ENCODE data around the gene ZNF451. TPM values are rescaled to one million over a fixed set of nuclear protein-coding genes. Genes with fewer than 3 reads are reported as not detected.

Gene ZNF451
- total RNA-seq, 1 experiment from 2014 or later, result 62.3 TPM

GRCh38 chr6:57138026-57138425 is 48.0 kb downstream of the ZNF451 start:
- no peaks in the 10 kb centered on the region; the same call in 1 of the 2 replicates for H3K36me3 ChIP-seq (ENCODE audit: control insufficient read depth, insufficient read depth, low read length)
- no peaks in the 10 kb centered on the region for H3K4me1 Mint-ChIP-seq (ENCODE audit: low read depth, unreplicated experiment)
- POLR2A ChIA-PET, result no interaction called here
- H3K9me3 Mint-ChIP-seq (ENCODE audit: unreplicated experiment), result no peaks in the 10 kb centered on the region
- no peak overlapping the region for H3K4me3 Mint-ChIP-seq (ENCODE audit: unreplicated experiment)
- H3K4me3 ChIP-seq (ENCODE audit: low read depth, low read length), result no peak overlapping the region
- no peaks in the 10 kb centered on the region for H3K4me1 ChIP-seq
- no peak for DNase-seq
- 0 out of 2 replicates have a peak, but pooled peaks cover 4% of the 10 kb centered on the region for H3K9me3 ChIP-seq
- H3K27me3 Mint-ChIP-seq (ENCODE audit: insufficient read depth, unreplicated experiment), result no peaks in the 10 kb centered on the region
- no peak for TF ChIP-seq CTCF (IDR thresholded peaks at IDR 0.05; ENCODE audit: insufficient read depth in 1 of 2, low read depth in 1 of 2, low read length in 1 of 2, severe bottlenecking in 1 of 2, unreplicated experiment in 1 of 2)
- intact Hi-C loops (cut with micrococcal nuclease; ENCODE audit: unreplicated experiment), result no loop called here
- H3K27me3 ChIP-seq (replicated peaks; ENCODE audit: control insufficient read depth, insufficient read depth, low read length), result no peaks in the 10 kb centered on the region
- BruUV-seq (replicated peaks), result no TSS peak
- peaks cover 43% of the 10 kb centered on the region for H3K36me3 Mint-ChIP-seq (ENCODE audit: insufficient read depth, unreplicated experiment)
- H3K27ac Mint-ChIP-seq (ENCODE audit: unreplicated experiment), result no peak overlapping the region
- CTCF ChIA-PET, result no interaction called here

GRCh38 chr6:57141451-57142177 is 51.6 kb downstream of the ZNF451 start:
- no peaks in the 10 kb centered on the region; the same call in 1 of the 2 replicates for H3K36me3 ChIP-seq (ENCODE audit: control insufficient read depth, insufficient read depth, low read length)
- BruUV-seq (replicated peaks), result no TSS peak
- DNase-seq, result no peak
- POLR2A ChIA-PET, result no interaction called here
- no peak overlapping the region for H3K4me3 Mint-ChIP-seq (ENCODE audit: unreplicated experiment)
- H3K4me1 ChIP-seq, result no peaks in the 10 kb centered on the region
- H3K36me3 Mint-ChIP-seq (ENCODE audit: insufficient read depth, unreplicated experiment), result peaks cover 19% of the 10 kb centered on the region
- no peak for TF ChIP-seq CTCF (IDR thresholded peaks at IDR 0.05; ENCODE audit: insufficient read depth in 1 of 2, low read depth in 1 of 2, low read length in 1 of 2, severe bottlenecking in 1 of 2, unreplicated experiment in 1 of 2)
- intact Hi-C loops (cut with micrococcal nuclease; ENCODE audit: unreplicated experiment), result loop anchor here (2.0 kb wide), 1 partner anchor 31 kb away; the partner anchor contains the start of gene BAG2
- H3K4me1 Mint-ChIP-seq (ENCODE audit: low read depth, unreplicated experiment), result peaks cover 6% of the 10 kb centered on the region
- H3K9me3 ChIP-seq, result 0 out of 2 replicates have a peak, but pooled peaks cover 4% of the 10 kb centered on the region
- no peaks in the 10 kb centered on the region for H3K27me3 ChIP-seq (replicated peaks; ENCODE audit: control insufficient read depth, insufficient read depth, low read length)
- H3K4me3 ChIP-seq (ENCODE audit: low read depth, low read length), result no peak overlapping the region
- CTCF ChIA-PET, result interaction anchor here (0.6 kb wide), 1 partner anchor 181 kb away, joined by 3 read pairs; no protein-coding TSS in a partner anchor
- H3K9me3 Mint-ChIP-seq (ENCODE audit: unreplicated experiment), result no peaks in the 10 kb centered on the region
- no peak overlapping the region for H3K27ac Mint-ChIP-seq (ENCODE audit: unreplicated experiment)
- no peaks in the 10 kb centered on the region for H3K27me3 Mint-ChIP-seq (ENCODE audit: insufficient read depth, unreplicated experiment)

GRCh38 chr6:57142178-57142525 is 52.2 kb downstream of the ZNF451 start:
- TF ChIP-seq CTCF (IDR thresholded peaks at IDR 0.05; ENCODE audit: insufficient read depth in 1 of 2, low read depth in 1 of 2, low read length in 1 of 2, severe bottlenecking in 1 of 2, unreplicated experiment in 1 of 2), result no peak
- no peak overlapping the region for H3K27ac Mint-ChIP-seq (ENCODE audit: unreplicated experiment)
- no peak overlapping the region for H3K4me3 ChIP-seq (ENCODE audit: low read depth, low read length)
- no peaks in the 10 kb centered on the region for H3K27me3 Mint-ChIP-seq (ENCODE audit: insufficient read depth, unreplicated experiment)
- H3K4me3 Mint-ChIP-seq (ENCODE audit: unreplicated experiment), result no peak overlapping the region
- intact Hi-C loops (cut with micrococcal nuclease; ENCODE audit: unreplicated experiment), result no loop called here
- BruUV-seq (replicated peaks), result no TSS peak
- peaks cover 17% of the 10 kb centered on the region for H3K36me3 Mint-ChIP-seq (ENCODE audit: insufficient read depth, unreplicated experiment)
- CTCF ChIA-PET, result interaction anchor here (0.6 kb wide), 1 partner anchor 180 kb away, joined by 3 read pairs; no protein-coding TSS in a partner anchor
- no peaks in the 10 kb centered on the region for H3K4me1 ChIP-seq
- H3K36me3 ChIP-seq (ENCODE audit: control insufficient read depth, insufficient read depth, low read length), result no peaks in the 10 kb centered on the region
- no peak for DNase-seq
- H3K4me1 Mint-ChIP-seq (ENCODE audit: low read depth, unreplicated experiment), result peaks cover 6% of the 10 kb centered on the region
- POLR2A ChIA-PET, result no interaction called here
- H3K27me3 ChIP-seq (replicated peaks; ENCODE audit: control insufficient read depth, insufficient read depth, low read length), result no peaks in the 10 kb centered on the region
- H3K9me3 Mint-ChIP-seq (ENCODE audit: unreplicated experiment), result no peaks in the 10 kb centered on the region
- 0 out of 2 replicates have a peak, but pooled peaks cover 4% of the 10 kb centered on the region for H3K9me3 ChIP-seq

Measured in Caco-2 (cell line).